Activated naive CD4-positive, alpha-beta T cell treated with anti-CD3 and anti-CD28 coated beads, Interleukin-2, amount 50 U/mL, for 72 hours (primary cell): ENCODE measurements around the gene CCDC8. TPM values are rescaled to one million over a fixed set of nuclear protein-coding genes. Genes with fewer than 3 reads are reported as not detected.
"Not testable (repeated sequence)": the region's sequence is repeated elsewhere in the genome, so short reads cannot be mapped to it uniquely, and the experiment has no call there.

Experiments
- ATAC-seq, 2 donors: fragments of 150-1000 bp; cut with Tn5 transposase; 2 replicates each; pipeline ENCODE4 v1.10.0; 2021; ENCODE audit warnings: mild to moderate bottlenecking in 2 of 2, moderate library complexity in 2 of 2
- DNase-seq, 2 donors: peaks; one replicate each; pipeline ENCODE4 v3.0.0; 2021 to 2022; ENCODE audit warnings: low spot score in 2 of 2
- H3K27ac Mint-ChIP-seq, 2 donors: one replicate each; pipeline ENCODE4 v1.8.0; 2022; ENCODE audit warnings: mild to moderate bottlenecking in 2 of 2, mixed read lengths in 2 of 2
- H3K36me3 Mint-ChIP-seq, 2 donors: one replicate each; pipeline ENCODE4 v1.8.0; 2022; ENCODE audit warnings: mixed read lengths in 2 of 2
- H3K9me3 Mint-ChIP-seq, 2 donors: one replicate each; pipeline ENCODE4 v1.8.0; 2022; ENCODE audit warnings: mixed read lengths in 2 of 2
- total RNA-seq, 2 donors: library from RNA; stranded (reverse); gene quantifications; one replicate each; pipeline ENCODE4 v1.2.3, GENCODE V29; 2022

The CCDC8 gene
- total RNA-seq, 2 donors from 2014 or later, result not detected

DNA sequence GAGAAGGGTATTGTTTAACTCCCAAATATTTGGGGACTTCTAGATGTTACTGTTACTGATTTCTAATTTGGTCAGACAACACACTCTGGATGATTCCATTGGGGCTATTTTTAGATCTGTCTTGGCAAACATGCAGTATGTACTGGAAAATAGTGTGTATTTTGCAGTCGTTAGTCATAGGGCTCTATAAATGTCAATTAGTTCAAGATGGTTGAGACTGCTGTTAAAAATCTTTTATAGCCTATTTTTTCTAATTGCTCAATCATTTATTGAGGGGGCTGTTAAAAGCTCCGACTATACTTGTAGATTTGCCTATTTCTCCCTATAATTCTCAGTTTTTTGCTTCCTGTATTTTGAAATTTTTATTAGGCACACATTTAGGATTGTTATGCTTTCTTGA is 35.1 kb downstream of the CCDC8 start:
- ATAC-seq (no peak), DNase-seq (no peak)
- H3K27ac Mint-ChIP-seq, result no peak overlapping the region
- peaks cover 19 to 20% of the 10 kb centered on the region in 2 donors for H3K36me3 Mint-ChIP-seq
- H3K9me3 Mint-ChIP-seq, result no peaks in the 10 kb centered on the region

DNA sequence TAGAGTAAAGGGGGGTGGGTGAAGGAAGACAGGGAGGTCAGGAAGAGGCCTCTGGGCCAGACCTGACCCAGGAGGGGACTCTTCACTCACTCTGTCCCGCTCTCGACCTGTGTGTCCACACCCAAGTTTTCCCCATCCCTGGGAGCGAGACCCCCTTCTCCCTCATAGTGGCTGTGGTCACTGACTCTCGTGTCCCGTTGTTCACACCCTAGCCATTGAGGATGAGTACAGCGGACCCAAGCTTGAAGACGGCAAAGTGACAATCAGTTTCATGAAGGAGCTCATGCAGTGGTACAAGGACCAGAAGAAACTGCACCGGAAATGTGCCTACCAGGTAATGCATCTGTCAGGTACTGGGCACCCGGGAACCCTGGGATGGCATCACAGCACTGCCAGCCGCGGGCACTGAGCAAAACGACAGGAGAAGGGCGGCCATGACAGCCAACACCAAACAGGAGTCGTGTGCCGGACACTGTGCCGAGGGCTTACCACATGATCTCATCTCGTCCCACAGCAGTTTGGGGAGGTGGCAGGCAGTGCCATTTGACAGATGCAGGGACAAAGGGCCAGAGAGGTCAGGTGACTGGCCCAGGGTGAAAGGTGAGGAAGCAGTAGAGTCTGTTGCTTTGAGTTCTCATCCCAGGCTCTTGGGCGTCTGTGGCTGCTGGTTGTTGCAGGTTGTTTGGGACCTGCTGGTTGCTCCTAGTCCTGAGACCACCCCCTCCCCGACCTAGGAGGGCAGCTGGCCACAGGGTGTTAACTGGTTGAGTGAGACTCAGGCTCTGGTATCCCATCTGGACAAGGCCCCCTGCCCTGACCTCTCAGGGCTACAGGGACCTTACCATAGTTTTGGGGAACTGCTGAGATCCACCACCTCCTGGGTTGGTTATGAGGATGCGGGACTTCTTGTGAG is 36.9 kb downstream of the CCDC8 start:
- Mint-ChIP-seq H3K27ac (no peak overlapping the region), H3K36me3 (peaks cover 11 to 20% of the 10 kb centered on the region in 2 donors), H3K9me3 (no peaks in the 10 kb centered on the region)
- DNase-seq, result peak in 1 of 2 donors; percentile 42
- no peak for ATAC-seq

DNA sequence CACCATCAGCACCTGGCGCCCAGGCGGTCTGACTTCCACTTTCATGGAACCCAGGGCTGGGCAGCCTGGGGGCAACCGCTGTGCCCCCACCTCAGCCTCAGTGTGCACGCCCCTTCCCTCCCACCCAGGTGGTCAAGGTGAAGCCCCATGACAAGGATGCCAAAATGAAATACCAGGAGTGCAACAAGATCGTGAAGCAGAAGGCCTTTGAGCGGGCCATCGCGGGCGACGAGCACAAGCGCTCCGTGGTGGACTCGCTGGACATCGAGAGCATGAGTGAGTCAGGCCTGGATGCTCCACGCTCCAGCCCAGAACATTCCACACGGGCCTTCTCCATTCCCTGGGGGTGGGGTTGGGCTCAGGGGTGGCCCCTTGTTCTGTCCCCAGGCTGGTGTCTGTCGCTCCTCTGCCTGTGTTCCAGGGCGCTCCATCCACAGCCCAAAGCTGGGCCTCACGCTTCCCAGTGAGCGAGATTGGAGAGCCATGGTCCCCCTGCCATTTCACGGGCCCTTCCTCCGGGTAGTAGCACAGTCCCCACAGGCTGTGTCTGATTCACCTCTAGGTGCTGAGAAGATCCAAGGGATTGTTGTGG is 37.8 kb downstream of the CCDC8 start:
- not testable (repeated sequence) for ATAC-seq, H3K9me3 Mint-ChIP-seq
- H3K27ac Mint-ChIP-seq, result peak overlapping the region in 1 of 2 donors; percentile 82
- DNase-seq, result peak in 1 of 2 donors; percentile 34
- H3K36me3 Mint-ChIP-seq, result peaks cover 10 to 13% of the 10 kb centered on the region in 2 donors

- ATAC-seq (no peak), DNase-seq (peak in 1 of 2 donors; percentile 42)
- H3K9me3 Mint-ChIP-seq, result no peaks in the 10 kb centered on the region
- H3K36me3 Mint-ChIP-seq, result peaks cover 5 to 9% of the 10 kb centered on the region in 2 donors
- H3K27ac Mint-ChIP-seq, result no peak overlapping the region
Measured at GRCh38 chr19:46374536-46375475, 38.6 kb downstream of the CCDC8 start.

GRCh38 chr19:46373491-46374359 is 39.6 kb downstream of the CCDC8 start:
- DNase-seq (peak in 1 of 2 donors; percentile 51), ATAC-seq (no peak)
- H3K9me3 Mint-ChIP-seq, result no peaks in the 10 kb centered on the region
- no peak overlapping the region for H3K27ac Mint-ChIP-seq
- peaks cover 0 to 9% of the 10 kb centered on the region in 2 donors for H3K36me3 Mint-ChIP-seq

- Mint-ChIP-seq H3K9me3 (no peaks in the 10 kb centered on the region), H3K27ac (no peak overlapping the region), H3K36me3 (peaks cover 0 to 5% of the 10 kb centered on the region in 2 donors)
- DNase-seq (peak in 1 of 2 donors; percentile 48), ATAC-seq (no peak)
Measured at GRCh38 chr19:46372901-46373490, 40.4 kb downstream of the CCDC8 start.

DNA sequence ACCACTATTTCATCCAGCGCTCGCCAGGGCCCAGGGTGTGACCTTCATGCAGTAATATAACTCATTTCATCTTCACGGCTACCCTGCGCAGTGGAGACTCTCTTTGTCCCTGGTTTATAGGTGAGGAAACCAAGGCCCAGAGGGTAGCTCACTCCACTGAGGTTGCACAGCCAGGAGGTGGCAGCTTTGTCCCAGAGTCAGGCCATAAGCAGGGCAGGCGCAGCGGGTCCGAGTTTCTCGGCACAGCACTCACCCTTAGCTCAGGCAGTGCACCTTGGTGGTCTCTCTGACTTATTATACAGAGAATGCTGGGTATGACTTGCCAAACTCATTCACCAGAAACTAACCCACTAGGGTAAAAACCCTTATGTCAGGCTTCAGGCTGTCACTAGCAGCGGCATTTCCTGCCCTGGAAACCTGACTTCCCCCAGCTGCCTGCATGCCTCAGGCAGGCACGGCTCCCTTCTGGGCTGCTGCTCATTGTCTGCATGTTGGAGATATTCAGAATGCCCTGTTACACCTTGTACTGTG is 41.9 kb downstream of the CCDC8 start:
- Mint-ChIP-seq H3K27ac (peak overlapping the region; percentile 24 to 74), H3K36me3 (no peaks in the 10 kb centered on the region), H3K9me3 (no peaks in the 10 kb centered on the region)
- peak in 1 of 2 donors; percentile 35 for DNase-seq
- ATAC-seq, result peak; percentile 26 to 58

- no peaks in the 10 kb centered on the region for H3K36me3 Mint-ChIP-seq
- no peak overlapping the region for H3K27ac Mint-ChIP-seq
- DNase-seq, result peak in 1 of 2 donors; percentile 14
- H3K9me3 Mint-ChIP-seq, result no peaks in the 10 kb centered on the region
- peak; percentile 72 to 80 for ATAC-seq
Measured at GRCh38 chr19:46369817-46370216, 43.5 kb downstream of the CCDC8 start.

DNA sequence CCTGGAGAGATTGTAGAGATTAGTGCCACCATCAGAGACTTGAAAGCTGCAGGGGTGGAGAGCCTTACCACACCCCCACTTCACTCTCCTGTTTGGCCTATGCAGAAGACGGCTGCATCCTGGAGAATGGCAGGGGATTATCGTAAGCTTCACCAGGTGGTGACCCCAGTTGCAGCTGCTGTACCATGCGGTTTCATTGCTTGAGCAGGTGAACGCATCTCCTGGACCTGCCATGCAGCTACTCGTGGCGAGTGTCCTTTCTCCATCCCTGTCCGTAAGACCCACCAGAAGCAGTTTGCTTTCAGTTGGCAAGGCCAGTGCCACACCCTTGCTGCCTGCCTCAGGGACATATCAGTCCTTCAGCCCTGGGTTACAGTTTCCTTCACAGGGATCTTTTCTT is 45.2 kb downstream of the CCDC8 start:
- peaks cover 5 to 7% of the 10 kb centered on the region in 2 donors for H3K36me3 Mint-ChIP-seq
- H3K9me3 Mint-ChIP-seq, result no peaks in the 10 kb centered on the region
- peak in 1 of 2 donors; percentile 23 for DNase-seq
- no peak for ATAC-seq
- no peak overlapping the region for H3K27ac Mint-ChIP-seq

GRCh38 chr19:46367426-46367825 is 45.9 kb downstream of the CCDC8 start:
- peak overlapping the region in 1 of 2 donors; percentile 29 for H3K27ac Mint-ChIP-seq
- DNase-seq, result peak in 1 of 2 donors; percentile 11
- H3K36me3 Mint-ChIP-seq, result peaks cover 5 to 7% of the 10 kb centered on the region in 2 donors
- H3K9me3 Mint-ChIP-seq, result no peaks in the 10 kb centered on the region
- no peak for ATAC-seq

DNA sequence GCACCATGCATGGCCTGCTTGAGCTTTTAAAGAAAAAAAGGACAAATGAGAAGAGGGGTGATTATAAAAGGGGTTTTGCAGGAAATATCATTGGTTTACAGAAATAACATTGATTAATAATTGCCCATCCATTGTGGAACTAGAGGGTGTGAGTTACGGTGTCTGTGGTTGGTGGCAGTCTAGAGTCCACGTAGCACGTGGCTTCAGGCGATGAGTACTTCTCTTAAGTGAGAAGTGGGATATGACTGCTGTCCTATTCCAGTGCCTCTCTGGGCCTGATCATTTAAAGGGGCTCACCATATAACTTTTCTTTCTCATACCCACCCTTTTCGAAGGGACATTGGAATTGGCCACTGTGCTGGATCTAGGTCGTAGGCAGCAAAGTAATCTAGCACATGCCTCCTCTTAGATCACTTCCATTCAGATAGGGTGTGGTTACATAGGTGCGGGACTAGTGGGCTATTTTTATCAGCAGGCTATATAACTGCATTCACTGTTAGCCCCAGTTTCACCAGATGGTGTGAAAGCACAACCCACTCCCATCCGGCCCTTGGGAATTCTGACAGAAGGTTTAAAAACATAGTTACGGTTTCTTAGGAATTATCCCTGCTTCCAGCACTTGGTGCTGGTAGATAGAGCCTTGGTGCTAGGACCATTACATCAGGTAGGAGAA is 46.6 kb downstream of the CCDC8 start:
- no peak for ATAC-seq
- no peak for DNase-seq
- Mint-ChIP-seq H3K36me3 (peaks cover 5 to 7% of the 10 kb centered on the region in 2 donors), H3K9me3 (no peaks in the 10 kb centered on the region), H3K27ac (peak overlapping the region in 1 of 2 donors; percentile 44)

GRCh38 chr19:46365561-46365960 is 47.8 kb downstream of the CCDC8 start:
- Mint-ChIP-seq H3K27ac (peak overlapping the region in 1 of 2 donors; percentile 44), H3K36me3 (peaks cover 5 to 7% of the 10 kb centered on the region in 2 donors), H3K9me3 (no peaks in the 10 kb centered on the region)
- DNase-seq (peak in 1 of 2 donors; percentile 37), ATAC-seq (no peak)

DNA sequence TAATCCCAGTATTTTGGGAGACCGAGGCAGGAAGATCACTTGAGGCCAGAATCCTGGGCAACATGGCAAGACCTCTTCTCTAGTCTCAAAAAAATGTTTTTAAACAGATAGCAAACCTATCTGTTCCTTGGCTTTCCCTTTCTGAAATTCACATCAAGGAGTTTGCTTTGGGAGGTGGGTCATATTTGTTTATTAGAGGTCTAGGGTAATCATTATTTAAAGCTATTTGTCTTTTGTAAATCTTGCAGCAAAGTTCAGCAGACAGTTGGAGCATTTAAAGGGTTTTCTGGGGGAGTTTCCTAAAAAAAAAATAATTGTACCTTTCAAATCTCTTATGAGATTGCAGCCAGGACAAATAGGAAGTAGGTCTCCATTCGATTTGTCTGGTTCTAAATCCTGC is 49.0 kb downstream of the CCDC8 start:
- Mint-ChIP-seq H3K36me3 (peaks cover 5 to 7% of the 10 kb centered on the region in 2 donors), H3K9me3 (no peaks in the 10 kb centered on the region), H3K27ac (no peak overlapping the region)
- ATAC-seq (no peak), DNase-seq (no peak)

DNA sequence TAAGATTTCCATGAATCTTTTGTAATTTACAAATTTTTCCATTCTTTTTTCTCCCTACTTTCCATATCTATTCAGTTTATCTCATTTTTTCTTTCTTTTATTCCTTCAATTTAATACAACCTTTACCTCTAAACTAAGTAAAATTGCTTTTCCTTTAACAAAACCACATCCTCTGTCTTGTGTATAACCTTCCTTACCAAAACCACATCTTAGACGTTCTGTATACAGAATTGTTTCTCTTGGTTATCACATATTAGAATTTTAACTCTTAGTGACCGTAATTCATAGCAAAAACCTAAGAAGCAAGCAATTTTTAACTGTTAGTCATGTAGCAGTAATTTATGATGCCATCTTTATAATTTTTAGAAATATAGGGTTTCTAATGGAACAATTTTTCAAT is 51.4 kb downstream of the CCDC8 start:
- H3K27ac Mint-ChIP-seq, result no peak overlapping the region
- H3K36me3 Mint-ChIP-seq, result peaks cover 5 to 12% of the 10 kb centered on the region in 2 donors
- DNase-seq, result no peak
- no peaks in the 10 kb centered on the region for H3K9me3 Mint-ChIP-seq
- no peak for ATAC-seq
